ENCODE measurements around the gene ZDHHC22. TPM values are rescaled to one million over a fixed set of nuclear protein-coding genes. Genes with fewer than 3 reads are reported as not detected.

Gene ZDHHC22
- polyA plus RNA-seq, 1 of the 3 experiments (the other 2 are of a cell fraction): not detected

GRCh38 chr14:77186911-77187648, 45.5 kb upstream of the ZDHHC22 start (continued):
- TF ChIP-seq EP300 (IDR thresholded peaks at IDR 0.05; ENCODE audit: borderline replicate concordance in 1 of 2, low read depth in 1 of 2, low read length in 1 of 2) (no peak), PBX3 (IDR thresholded peaks at IDR 0.05) (0 out of 2 replicates have a peak, but pooled peaks have one; percentile 13)

GRCh38 chr14:77185093-77185465, 43.5 kb upstream of the ZDHHC22 start:
- peaks cover 8% of the 10 kb centered on the region; the same call in 1 of the 2 replicates for H3K27me3 ChIP-seq (ENCODE audit: insufficient read depth)
- H3K9ac ChIP-seq: no peak overlapping the region
- no peaks in the 10 kb centered on the region for H3K36me3 ChIP-seq (replicated peaks in 1 of 2; ENCODE audit: control insufficient read depth in 1 of 2, insufficient read depth in 2 of 2, low read length in 1 of 2)
- H3K27ac ChIP-seq (ENCODE audit: low read depth in 2 of 2, low read length in 1 of 2): no peak overlapping the region
- H3K9me3 ChIP-seq: no peaks in the 10 kb centered on the region
- no peak overlapping the region for H3K4me3 ChIP-seq (ENCODE audit: low read depth in 2 of 2, low read length in 1 of 2)
- WGBS (ENCODE audit: low lambda C conversion rate): 56% methylated on average over 2 of the region's 2 CpGs
- DNase-seq: no peak
- H3K4me2 ChIP-seq: no peak overlapping the region
- no peaks in the 10 kb centered on the region for H3K79me2 ChIP-seq (ENCODE audit: insufficient read depth)
- no peak overlapping the region for H2AFZ ChIP-seq (ENCODE audit: low read depth)
- H3K4me1 ChIP-seq (ENCODE audit: control insufficient read depth in 1 of 2, insufficient read depth in 2 of 2, low read depth in 1 of 2, low read length in 1 of 2): peaks cover 7 to 19% of the 10 kb centered on the region in 2 experiments; a peak in 2 of 4 replicates
- no peaks in the 10 kb centered on the region for H4K20me1 ChIP-seq (ENCODE audit: insufficient read depth)
- no peaks in the 10 kb centered on the region for H3F3A ChIP-seq (replicated peaks; ENCODE audit: insufficient read depth)
- POLR2A ChIA-PET: no interaction called here
- no peak for TF ChIP-seq CHD2 (IDR thresholded peaks at IDR 0.05; ENCODE audit: low read length, partially characterized antibody)
- TF ChIP-seq TAF1 (IDR thresholded peaks at IDR 0.05; ENCODE audit: borderline replicate concordance, low read depth, low read length): no peak
- no peak for TF ChIP-seq RAD21 (IDR thresholded peaks at IDR 0.05; ENCODE audit: low read length)
- TF ChIP-seq RCOR1 (IDR thresholded peaks at IDR 0.05; ENCODE audit: low read length): no peak
- TF ChIP-seq GABPA (IDR thresholded peaks at IDR 0.05; ENCODE audit: low read depth): no peak
- TF ChIP-seq NRF1 (IDR thresholded peaks at IDR 0.05; ENCODE audit: low read depth, low read length): no peak
- CTCF ChIA-PET: interaction anchor here (1.2 to 2.7 kb wide), 5 partner anchors 20 to 131 kb away, joined by 3 to 12 read pairs (median 5); no protein-coding TSS in a partner anchor
- H3K9me2 ChIP-seq: no peaks in the 10 kb centered on the region

DNA sequence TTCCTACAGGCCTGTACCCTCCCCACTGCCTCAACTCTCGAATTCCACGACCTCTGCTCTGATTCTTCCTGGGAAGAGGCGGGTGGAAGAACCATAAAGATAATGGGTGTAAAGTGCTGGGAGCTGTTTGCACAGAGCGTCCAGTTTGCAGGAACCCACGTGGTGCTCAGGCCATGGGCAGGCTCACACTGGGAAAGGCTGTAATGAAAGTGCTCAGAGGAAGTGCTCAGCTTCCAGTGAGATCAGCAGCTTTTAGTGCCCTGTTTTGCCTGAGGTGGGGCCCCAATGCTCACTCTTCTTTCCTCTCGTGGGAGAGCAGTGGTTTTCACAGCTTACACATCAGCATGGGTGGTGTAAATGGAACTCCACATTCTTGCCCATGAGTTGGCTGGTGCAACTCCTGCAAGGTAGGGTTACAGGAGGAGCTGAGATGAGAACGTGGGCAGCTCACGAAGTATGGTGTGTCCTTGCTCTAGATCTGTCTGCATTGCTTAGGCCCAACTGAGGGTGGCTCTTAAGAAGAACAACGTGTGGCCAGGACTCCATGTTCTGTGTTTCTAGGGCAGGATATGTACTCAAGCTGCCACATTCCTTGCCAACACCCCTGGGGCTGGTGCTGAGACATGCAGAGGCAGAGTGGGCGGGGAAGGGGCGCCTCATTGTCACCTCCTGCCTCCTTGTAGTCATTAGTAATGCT, 43.0 kb upstream of the ZDHHC22 start:
- Histone ChIP-seq H3K9me3 (no peaks in the 10 kb centered on the region), H3K9ac (no peak overlapping the region), H3K36me3 (replicated peaks in 1 of 2; ENCODE audit: control insufficient read depth in 1 of 2, insufficient read depth in 2 of 2, low read length in 1 of 2) (no peaks in the 10 kb centered on the region), H3K4me1 (ENCODE audit: control insufficient read depth in 1 of 2, insufficient read depth in 2 of 2, low read depth in 1 of 2, low read length in 1 of 2) (peaks cover 7 to 19% of the 10 kb centered on the region in 2 experiments; a peak in 2 of 4 replicates), H3K4me3 (ENCODE audit: low read depth in 2 of 2, low read length in 1 of 2) (no peak overlapping the region), H3K4me2 (no peak overlapping the region), H2AFZ (ENCODE audit: low read depth) (no peak overlapping the region), H3F3A (replicated peaks; ENCODE audit: insufficient read depth) (no peaks in the 10 kb centered on the region), H3K27ac (ENCODE audit: low read depth in 2 of 2, low read length in 1 of 2) (no peak overlapping the region), H3K79me2 (ENCODE audit: insufficient read depth) (no peaks in the 10 kb centered on the region), H3K27me3 (ENCODE audit: insufficient read depth) (peaks cover 3% of the 10 kb centered on the region; the same call in 1 of the 2 replicates), H4K20me1 (ENCODE audit: insufficient read depth) (no peaks in the 10 kb centered on the region), H3K9me2 (no peaks in the 10 kb centered on the region)
- ChIA-PET CTCF (interaction anchor here (0.6 to 2.7 kb wide), 8 partner anchors 20 to 131 kb away, joined by 3 to 12 read pairs (median 4); no protein-coding TSS in a partner anchor), POLR2A (no interaction called here)
- TF ChIP-seq MEF2A (IDR thresholded peaks at IDR 0.05; ENCODE audit: borderline replicate concordance, low read depth) (no peak), CHD2 (IDR thresholded peaks at IDR 0.05; ENCODE audit: low read length, partially characterized antibody) (no peak), CTCF (IDR thresholded peaks at IDR 0.05) (no peak), YY1 (IDR thresholded peaks at IDR 0.05; ENCODE audit: low read depth) (no peak)
- WGBS (ENCODE audit: low lambda C conversion rate): 47% methylated on average over 10 of the region's 11 CpGs
- DNase-seq: no peak

Measured in SK-N-SH (cell line).